B cell (primary cell): ENCODE data around the gene PARP3. TPM values are rescaled to one million over a fixed set of nuclear protein-coding genes. Genes with fewer than 3 reads are reported as not detected.

Source experiments
- ATAC-seq: fragments of 200-7000 bp; cut with Tn5 transposase; one replicate; pipeline ENCODE4 v1.10.0; 2021; ENCODE audit warnings: low read depth, mild to moderate bottlenecking, moderate number of reproducible peaks, moderate library complexity
- CTCF ChIA-PET: fragments of 350-600 bp; sonication (Branson Sonifier 250); formaldehyde crosslinking; loops from one replicate; lab custom pipeline; 2021; ENCODE audit warnings: antibody characterized with exemption, inconsistent platforms; lab: Charles Lee
- POLR2A ChIA-PET: fragments of 350-600 bp; sonication (Branson Sonifier 250); formaldehyde crosslinking; loops from one replicate; lab custom pipeline; 2021; ENCODE audit warnings: antibody characterized with exemption; lab: Charles Lee
- DNase-seq: peaks from one replicate; pipeline ENCODE4 v3.0.0; 2013
- H2AFZ ChIP-seq: 2 replicates; pipeline ENCODE4 v1.6.1; 2012; ENCODE audit warnings: mild to moderate bottlenecking, low read depth, low read length; ENCODE audit not compliant: insufficient read depth, poor library complexity, severe bottlenecking
- H3K27ac ChIP-seq, 2 donors: 1 replicate in 1 of 2; 2 replicates in 1 of 2; pipeline ENCODE4 v1.5.1; 2012 to 2013; ENCODE audit warnings: low read length in 2 of 2, mild to moderate bottlenecking in 2 of 2, moderate library complexity in 1 of 2
- H3K27me3 ChIP-seq, 4 experiments: fragments of 200-600 bp in 1 of 4; sonication (generic) in 1 of 4; replicated peaks in 1 of 4; 1 replicate in 2 of 4; 2 replicates in 2 of 4; pipeline versions ENCODE4 v1.6.1 to v1.7.0; 2013 to 2016; ENCODE audit warnings: low read length in 3 of 4, mild to moderate bottlenecking in 2 of 4, mixed read lengths in 1 of 4, moderate library complexity in 1 of 4; ENCODE audit not compliant: insufficient read depth in 4 of 4, control insufficient read depth in 3 of 4; ENCODE audit errors: control extremely low read depth in 1 of 4
- H3K36me3 ChIP-seq, 2 experiments: replicated peaks in 1 of 2; 1 replicate in 1 of 2; 2 replicates in 1 of 2; pipeline versions ENCODE4 v1.6.1 to v1.7.1; 2013; ENCODE audit warnings: low read length in 1 of 2; ENCODE audit not compliant: insufficient read depth in 2 of 2, control insufficient read depth in 1 of 2; ENCODE audit errors: control extremely low read depth in 1 of 2, extremely low read depth in 1 of 2
- H3K4me1 ChIP-seq, 2 donors: fragments of 200-600 bp in 1 of 2; sonication (generic) in 1 of 2; 1 replicate in 1 of 2; 2 replicates in 1 of 2; pipeline versions ENCODE4 v1.5.1 to v1.6.1; 2013 to 2017; ENCODE audit warnings: low read length in 2 of 2; ENCODE audit not compliant: control insufficient read depth in 2 of 2, insufficient read depth in 2 of 2
- H3K4me2 ChIP-seq: replicated peaks from 2 replicates; pipeline ENCODE3; 2012; ENCODE audit warnings: mild to moderate bottlenecking, low read depth, low read length; ENCODE audit not compliant: poor library complexity, severe bottlenecking
- H3K4me3 ChIP-seq, 5 experiments: fragments of 200-600 bp in 1 of 5; sonication (generic) in 1 of 5; 1 replicate in 3 of 5; 2 replicates in 2 of 5; pipeline versions ENCODE4 v1.5.1 to v1.7.0; 2011 to 2016; ENCODE audit warnings: low read length in 4 of 5, mild to moderate bottlenecking in 4 of 5, low read depth in 2 of 5, control low read depth in 1 of 5, moderate library complexity in 1 of 5; ENCODE audit not compliant: insufficient read depth in 1 of 5; ENCODE audit errors: control extremely low read depth in 1 of 5, extremely low read depth in 1 of 5
- H3K79me2 ChIP-seq: fragments of 200-600 bp; sonication (generic); one replicate; pipeline ENCODE4 v1.6.0; 2016; ENCODE audit warnings: low read length; ENCODE audit not compliant: control insufficient read depth, insufficient read depth
- H3K9ac ChIP-seq: fragments of 200-600 bp; sonication (generic); 2 replicates; pipeline ENCODE4 v1.6.1; 2017; ENCODE audit warnings: mild to moderate bottlenecking, low read length, moderate library complexity
- H3K9me3 ChIP-seq, 3 donors: one replicate each; pipeline versions ENCODE4 v1.6.1 to v1.7.1; 2013; ENCODE audit warnings: low read length in 2 of 3; ENCODE audit not compliant: control insufficient read depth in 2 of 3, insufficient read depth in 1 of 3; ENCODE audit errors: control extremely low read depth in 1 of 3
- H4K20me1 ChIP-seq: 2 replicates; pipeline ENCODE4 v1.6.0; 2012; ENCODE audit warnings: mild to moderate bottlenecking, low read length; ENCODE audit not compliant: insufficient read depth, control insufficient read depth, poor library complexity, severe bottlenecking
- H3K27ac Mint-ChIP-seq: one replicate; pipeline ENCODE4 v1.8.0; 2021; ENCODE audit warnings: mixed read lengths
- H3K27me3 Mint-ChIP-seq: one replicate; pipeline ENCODE4 v1.8.0; 2021; ENCODE audit warnings: mixed read lengths
- H3K4me1 Mint-ChIP-seq: one replicate; pipeline ENCODE4 v1.8.0; 2021; ENCODE audit warnings: mixed read lengths
- H3K4me3 Mint-ChIP-seq: one replicate; pipeline ENCODE4 v1.8.0; 2021; ENCODE audit warnings: mixed read lengths
- H3K9me3 Mint-ChIP-seq: one replicate; pipeline ENCODE4 v1.8.0; 2022; ENCODE audit warnings: mixed read lengths; ENCODE audit not compliant: insufficient read depth
- CTCF ChIP-seq: fragments of 200-600 bp; IDR thresholded peaks from one replicate; pipeline ENCODE4 v1.8.0; 2022; ENCODE audit warnings: antibody characterized with exemption, mild to moderate bottlenecking
- EZH2 ChIP-seq: IDR thresholded peaks from 2 replicates; pipeline ENCODE4 v1.6.1; 2012; ENCODE audit warnings: borderline replicate concordance, low read depth, mild to moderate bottlenecking, moderate library complexity, low read length; ENCODE audit not compliant: insufficient read depth, poor library complexity, severe bottlenecking
- WGBS: methylation state at CpG from one replicate; pipeline ENCODE4 v1.1.5; 2013; ENCODE audit warnings: missing lambda C conversion rate; ENCODE audit not compliant: insufficient coverage; 5-methylcytosine and 5-hydroxymethylcytosine counted together
- intact Hi-C: fragments of 100-400 bp; cut with micrococcal nuclease; formaldehyde crosslinking; loops from one replicate; pipeline ENCODE4 v1.10.0; 2022
- polyA plus RNA-seq: library from polyadenylated mRNA; depleted of rRNA; stranded (reverse); fragments of >200 nt; gene quantifications from 2 replicates; pipeline ENCODE4 v1.2.3, GENCODE V29; 2012
- total RNA-seq, 2 donors: library from RNA; stranded (reverse); fragments of 120-200 nt in 1 of 2; gene quantifications; 1 replicate in 1 of 2; 2 replicates in 1 of 2; pipeline versions ENCODE4 v1.2.3 to v1.2.4, GENCODE V29; 2013 to 2022

PARP3 gene
- total and polyA plus RNA-seq, 2 donors (not counting 1 experiment from before 2014, with no cell fraction given), result 17.7 to 29.7 TPM

GRCh38 chr3:51921081-51921578 lies 21.0 kb upstream of the PARP3 start:
- WGBS, result 86% methylated on average over 7 of the region's 11 CpGs
- intact Hi-C loops, result no loop called here
- H3K27ac Mint-ChIP-seq, result no peak overlapping the region
- ChIA-PET POLR2A (no interaction called here), CTCF (interaction anchor here (0.7 kb wide), 1 partner anchor 22 kb away, joined by 3 read pairs; no protein-coding TSS in a partner anchor)
- no peaks in the 10 kb centered on the region for H3K9me3 ChIP-seq
- H3K4me2 ChIP-seq, result no peak overlapping the region
- no peak overlapping the region for H2AFZ ChIP-seq
- no peaks in the 10 kb centered on the region for H3K79me2 ChIP-seq
- DNase-seq, result no peak
- no peaks in the 10 kb centered on the region for H3K27me3 ChIP-seq
- H3K4me3 ChIP-seq, result no peak overlapping the region
- no peaks in the 10 kb centered on the region for H3K9me3 Mint-ChIP-seq
- no peaks in the 10 kb centered on the region for H3K4me1 Mint-ChIP-seq
- no peak for TF ChIP-seq CTCF
- TF ChIP-seq EZH2, result no peak
- H4K20me1 ChIP-seq, result no peaks in the 10 kb centered on the region
- H3K27me3 Mint-ChIP-seq, result peaks cover 26% of the 10 kb centered on the region
- H3K27ac ChIP-seq, result no peak overlapping the region
- H3K9ac ChIP-seq, result no peak overlapping the region
- no peak for ATAC-seq
- no peak overlapping the region for H3K4me3 Mint-ChIP-seq
- H3K4me1 ChIP-seq, result no peaks in the 10 kb centered on the region
- H3K36me3 ChIP-seq, result no peaks in the 10 kb centered on the region

GRCh38 chr3:51927061-51927977 lies 14.8 kb upstream of the PARP3 start:
- no peaks in the 10 kb centered on the region for H3K9me3 Mint-ChIP-seq
- H3K4me2 ChIP-seq, result no peak overlapping the region
- peaks cover 2% of the 10 kb centered on the region for H3K27me3 Mint-ChIP-seq
- H2AFZ ChIP-seq, result no peak overlapping the region
- no peaks in the 10 kb centered on the region for H4K20me1 ChIP-seq
- 60% methylated on average over 1 of the region's 5 CpGs for WGBS
- H3K27ac Mint-ChIP-seq, result no peak overlapping the region
- no peak overlapping the region for H3K4me3 Mint-ChIP-seq
- H3K9me3 ChIP-seq, result no peaks in the 10 kb centered on the region
- H3K4me1 Mint-ChIP-seq, result no peaks in the 10 kb centered on the region
- no peaks in the 10 kb centered on the region for H3K4me1 ChIP-seq
- no peak overlapping the region for H3K27ac ChIP-seq
- intact Hi-C loops, result no loop called here
- H3K9ac ChIP-seq, result no peak overlapping the region
- no peaks in the 10 kb centered on the region for H3K27me3 ChIP-seq
- TF ChIP-seq EZH2 (no peak), CTCF (no peak)
- no peak overlapping the region for H3K4me3 ChIP-seq
- ATAC-seq, result no peak
- no peaks in the 10 kb centered on the region for H3K36me3 ChIP-seq
- H3K79me2 ChIP-seq, result no peaks in the 10 kb centered on the region
- ChIA-PET POLR2A (no interaction called here), CTCF (no interaction called here)
- DNase-seq, result no peak
